ENCODE data around the gene ARF1.
"Not testable (repeated sequence)": the region's sequence is repeated elsewhere in the genome, so short reads cannot be mapped to it uniquely, and the experiment has no call there.

ARF1 gene

GRCh38 chr1:228102791-228103620 is 20.5 kb downstream of the ARF1 start, which contains the start of gene C1orf35:
C1orf35 (minus strand) TSS chr1:228103325; CDS start chr1:228103227, 98 bp downstream.
- DNase-seq (ENCODE audit: low spot score), result peak; percentile 96

GRCh38 chr1:228104526-228105269 is 22.2 kb downstream of the ARF1 start:
- no peak for DNase-seq (ENCODE audit: low spot score)

GRCh38 chr1:228105270-228105995 is 22.9 kb downstream of the ARF1 start:
- no peak for DNase-seq (ENCODE audit: low spot score)

GRCh38 chr1:228105996-228106799 is 23.7 kb downstream of the ARF1 start:
- DNase-seq (ENCODE audit: low spot score), result no peak

- no peak for DNase-seq (ENCODE audit: low spot score)
These were observed 24.2 kb downstream of the ARF1 start for GRCh38 chr1:228106800-228107054.

- DNase-seq (ENCODE audit: low spot score), result no peak
These were observed 25.1 kb downstream of the ARF1 start for GRCh38 chr1:228107636-228108035.

- no peak for DNase-seq (ENCODE audit: low spot score)
These were observed 25.7 kb downstream of the ARF1 start for GRCh38 chr1:228108055-228108690.

- no peak for DNase-seq (ENCODE audit: low spot score)
These were observed 26.2 kb downstream of the ARF1 start for GRCh38 chr1:228108742-228109072.

- DNase-seq (ENCODE audit: low spot score), result peak; percentile 98
These were observed 26.8 kb downstream of the ARF1 start, which contains the start of gene MRPL55 for GRCh38 chr1:228109073-228109961. MRPL55 (minus strand) TSS chr1:228109299; CDS start chr1:228108260, 1,039 bp downstream.

GRCh38 chr1:228109962-228110488 is 27.5 kb downstream of the ARF1 start:
- DNase-seq (ENCODE audit: low spot score), result no peak

- DNase-seq (ENCODE audit: low spot score), result no peak
These were observed 28.0 kb downstream of the ARF1 start for GRCh38 chr1:228110556-228110955.

- not testable (repeated sequence) for DNase-seq (ENCODE audit: low spot score)
These were observed 28.8 kb downstream of the ARF1 start for GRCh38 chr1:228111315-228111714.

- no peak for DNase-seq (ENCODE audit: low spot score)
These were observed 29.7 kb downstream of the ARF1 start for GRCh38 chr1:228112167-228112566.

- no peak for DNase-seq (ENCODE audit: low spot score)
These were observed 30.1 kb downstream of the ARF1 start for GRCh38 chr1:228112617-228113016.

GRCh38 chr1:228114827-228115226 is 32.3 kb downstream of the ARF1 start:
- DNase-seq (ENCODE audit: low spot score), result no peak

- no peak for DNase-seq (ENCODE audit: low spot score)
These were observed 34.8 kb downstream of the ARF1 start for GRCh38 chr1:228117335-228117734.

GRCh38 chr1:228118040-228118439 is 35.5 kb downstream of the ARF1 start:
- DNase-seq (ENCODE audit: low spot score), result no peak

GRCh38 chr1:228120351-228120750 is 37.8 kb downstream of the ARF1 start:
- no peak for DNase-seq (ENCODE audit: low spot score)

GRCh38 chr1:228120857-228121489 is 38.5 kb downstream of the ARF1 start:
- DNase-seq (ENCODE audit: low spot score), result no peak

Measured in activated CD4-positive, alpha-beta T cell treated with anti-CD3 and anti-CD28 coated beads, Interleukin-2, Interleukin-4, amounts not matched to agents 100 ng/mL and 50 ng/mL, durations not matched to agents 16 hours and 8 hours (primary cell).